Muscle layer of duodenum (tissue), 2 donors: Measurements from ENCODE around the gene OR5AU1.

ENCODE experiments used
- H3K27ac ChIP-seq: one replicate; pipeline ENCODE4 v1.7.0; 2013; ENCODE audit warnings: mild to moderate bottlenecking, low read length
- H3K27me3 ChIP-seq: one replicate; pipeline ENCODE4 v1.7.0; 2013; ENCODE audit warnings: low read depth, mild to moderate bottlenecking, control low read depth, low read length
- H3K36me3 ChIP-seq, 2 donors: one replicate each; pipeline ENCODE4 v1.7.0; 2013; ENCODE audit warnings: low read length in 2 of 2, control low read depth in 1 of 2, mild to moderate bottlenecking in 1 of 2; ENCODE audit not compliant: insufficient read depth in 2 of 2, control insufficient read depth in 1 of 2
- H3K4me1 ChIP-seq, 2 donors: one replicate each; pipeline ENCODE4 v1.7.0; 2013; ENCODE audit warnings: low read length in 2 of 2, mild to moderate bottlenecking in 2 of 2, control low read depth in 1 of 2, moderate library complexity in 1 of 2; ENCODE audit not compliant: insufficient read depth in 2 of 2, control insufficient read depth in 1 of 2
- H3K4me3 ChIP-seq, 2 donors: one replicate each; pipeline ENCODE4 v1.7.0; 2013; ENCODE audit warnings: low read length in 2 of 2, low read depth in 1 of 2, mild to moderate bottlenecking in 1 of 2
- H3K9me3 ChIP-seq, 2 donors: one replicate each; pipeline ENCODE4 v1.7.0; 2013; ENCODE audit warnings: low read length in 2 of 2, control low read depth in 1 of 2, mild to moderate bottlenecking in 1 of 2; ENCODE audit not compliant: control insufficient read depth in 1 of 2
- donor health status: healthy.

Gene OR5AU1

GRCh38 chr14:21121122-21121521, 34.7 kb downstream of the OR5AU1 start:
- Histone ChIP-seq H3K4me1 (no peaks in the 10 kb centered on the region), H3K9me3 (no peaks in the 10 kb centered on the region), H3K27me3 (no peaks in the 10 kb centered on the region), H3K36me3 (no peaks in the 10 kb centered on the region), H3K27ac (no peak overlapping the region), H3K4me3 (no peak overlapping the region)

- H3K4me1 ChIP-seq, result no peaks in the 10 kb centered on the region
- H3K9me3 ChIP-seq, result no peaks in the 10 kb centered on the region
- no peak overlapping the region for H3K4me3 ChIP-seq
- no peaks in the 10 kb centered on the region for H3K27me3 ChIP-seq
- no peak overlapping the region for H3K27ac ChIP-seq
- no peaks in the 10 kb centered on the region for H3K36me3 ChIP-seq
Measured at GRCh38 chr14:21120686-21121085, 35.2 kb downstream of the OR5AU1 start.

- Histone ChIP-seq H3K27me3 (no peaks in the 10 kb centered on the region), H3K4me3 (no peak overlapping the region), H3K4me1 (no peaks in the 10 kb centered on the region), H3K36me3 (no peaks in the 10 kb centered on the region), H3K27ac (no peak overlapping the region), H3K9me3 (no peaks in the 10 kb centered on the region)
Measured at GRCh38 chr14:21118933-21119332, 36.9 kb downstream of the OR5AU1 start.

GRCh38 chr14:21113369-21113768, 42.5 kb downstream of the OR5AU1 start:
- Histone ChIP-seq H3K9me3 (no peaks in the 10 kb centered on the region), H3K36me3 (no peaks in the 10 kb centered on the region), H3K27ac (no peak overlapping the region), H3K27me3 (no peaks in the 10 kb centered on the region), H3K4me1 (no peaks in the 10 kb centered on the region), H3K4me3 (no peak overlapping the region)

- Histone ChIP-seq H3K27me3 (no peaks in the 10 kb centered on the region), H3K27ac (no peak overlapping the region), H3K4me3 (no peak overlapping the region), H3K9me3 (no peaks in the 10 kb centered on the region), H3K4me1 (no peaks in the 10 kb centered on the region), H3K36me3 (no peaks in the 10 kb centered on the region)
Measured at GRCh38 chr14:21112255-21112654, 43.6 kb downstream of the OR5AU1 start.

- Histone ChIP-seq H3K4me3 (no peak overlapping the region), H3K36me3 (no peaks in the 10 kb centered on the region), H3K9me3 (no peaks in the 10 kb centered on the region), H3K27me3 (no peaks in the 10 kb centered on the region), H3K4me1 (peaks cover 14 to 21% of the 10 kb centered on the region in 2 donors), H3K27ac (no peak overlapping the region)
Measured at GRCh38 chr14:21109377-21110138, 46.3 kb downstream of the OR5AU1 start.

- Histone ChIP-seq H3K4me1 (peaks cover 14 to 22% of the 10 kb centered on the region in 2 donors), H3K27ac (no peak overlapping the region)
Measured at GRCh38 chr14:21108791-21109190, 47.1 kb downstream of the OR5AU1 start.

GRCh38 chr14:21107283-21107800, 48.5 kb downstream of the OR5AU1 start:
- no peak overlapping the region for H3K4me3 ChIP-seq
- H3K36me3 ChIP-seq, result no peaks in the 10 kb centered on the region
- H3K27me3 ChIP-seq, result no peaks in the 10 kb centered on the region
- peak overlapping the region; percentile 25 for H3K27ac ChIP-seq
- H3K4me1 ChIP-seq, result peaks cover 14 to 33% of the 10 kb centered on the region in 2 donors
- no peaks in the 10 kb centered on the region for H3K9me3 ChIP-seq

More at GRCh38 chr14:21108791-21109190, 47.1 kb downstream of the OR5AU1 start:
- H3K36me3 ChIP-seq, result no peaks in the 10 kb centered on the region
- H3K27me3 ChIP-seq, result no peaks in the 10 kb centered on the region
- no peaks in the 10 kb centered on the region for H3K9me3 ChIP-seq
- H3K4me3 ChIP-seq, result no peak overlapping the region

- H3K36me3 ChIP-seq, result no peaks in the 10 kb centered on the region
- H3K4me1 ChIP-seq, result peaks cover 14 to 38% of the 10 kb centered on the region in 2 donors
- H3K4me3 ChIP-seq, result peak overlapping the region in 1 of 2 donors; percentile 28
- no peaks in the 10 kb centered on the region for H3K9me3 ChIP-seq
- no peaks in the 10 kb centered on the region for H3K27me3 ChIP-seq
- H3K27ac ChIP-seq, result peak overlapping the region; percentile 25
Measured at GRCh38 chr14:21106498-21107282, 49.2 kb downstream of the OR5AU1 start.

GRCh38 chr14:21106176-21106497, 49.7 kb downstream of the OR5AU1 start:
- Histone ChIP-seq H3K36me3 (no peaks in the 10 kb centered on the region), H3K4me3 (no peak overlapping the region), H3K27me3 (no peaks in the 10 kb centered on the region), H3K4me1 (peaks cover 14 to 38% of the 10 kb centered on the region in 2 donors), H3K27ac (no peak overlapping the region), H3K9me3 (no peaks in the 10 kb centered on the region)

GRCh38 chr14:21105095-21105494, 50.8 kb downstream of the OR5AU1 start:
- H3K9me3 ChIP-seq, result no peaks in the 10 kb centered on the region
- peak overlapping the region; percentile 92 for H3K27ac ChIP-seq
- H3K4me3 ChIP-seq, result peak overlapping the region in 1 of 2 donors; percentile 73
- peaks cover 14 to 38% of the 10 kb centered on the region in 2 donors for H3K4me1 ChIP-seq
- no peaks in the 10 kb centered on the region for H3K36me3 ChIP-seq
- no peaks in the 10 kb centered on the region for H3K27me3 ChIP-seq
